IMR-90 (cell line): ENCODE results near the gene VPS18.

Experiments
- BHLHE40 ChIP-seq: fragments of 150-350 bp; IDR thresholded peaks from 2 replicates; pipeline ENCODE4 v1.6.1; 2016; ENCODE audit warnings: mild to moderate bottlenecking, low read depth, low read length
- CTCF ChIP-seq: conservative IDR thresholded peaks from 2 replicates; pipeline ENCODE4 v1.5.1; 2012; ENCODE audit warnings: mild to moderate bottlenecking, low read depth, low read length, improper control_type of control experiment

- no peak for TF ChIP-seq CTCF
- TF ChIP-seq BHLHE40: no peak
Measured at GRCh38 chr15:40951764-40952163, 57.5 kb downstream of the VPS18 start.
